Measurements from ENCODE around the gene PRM3.

PRM3 gene, protein sequence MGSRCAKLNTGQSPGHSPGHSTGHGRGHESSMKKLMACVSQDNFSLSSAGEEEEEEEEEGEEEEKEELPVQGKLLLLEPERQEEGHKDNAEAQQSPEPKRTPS

GRCh38 chr16:11272921-11273720 is at the start of gene PRM3:
TSS of gene PRM3 (minus strand) at chr16:11273629. CDS start at chr16:11273595, 34 bp downstream.
- no peak for DNase-seq

DNA sequence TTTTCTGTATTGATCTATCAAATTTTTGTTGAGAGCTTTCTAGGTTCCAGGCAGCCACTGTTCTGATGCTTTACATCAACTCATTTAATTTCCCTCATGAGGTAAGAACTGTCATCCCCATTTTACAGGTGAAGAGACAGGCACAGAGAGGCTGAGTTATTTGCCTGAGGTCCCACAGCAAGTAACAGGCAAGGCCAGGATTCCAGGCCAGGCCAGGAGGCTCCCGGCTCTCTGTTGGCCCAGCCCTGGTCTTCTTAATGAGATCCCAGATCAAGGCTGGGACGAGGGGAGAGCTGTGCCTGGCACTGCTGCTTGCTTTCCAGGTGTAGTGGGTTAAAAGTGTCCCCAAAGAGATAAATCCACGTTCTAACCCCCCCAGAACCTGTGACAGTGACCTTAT is 49.4 kb upstream of the PRM3 start:
- DNase-seq = no peak

GRCh38 chr16:11321662-11322061 is 48.2 kb upstream of the PRM3 start:
- no peak for DNase-seq

- no peak for DNase-seq
Measured at GRCh38 chr16:11320170-11320569, 46.7 kb upstream of the PRM3 start.

GRCh38 chr16:11319529-11320146 is 46.2 kb upstream of the PRM3 start:
- DNase-seq = no peak

GRCh38 chr16:11318817-11319216 is 45.4 kb upstream of the PRM3 start:
- DNase-seq = no peak

GRCh38 chr16:11316331-11317015 is 43.0 kb upstream of the PRM3 start:
- no peak for DNase-seq

DNA sequence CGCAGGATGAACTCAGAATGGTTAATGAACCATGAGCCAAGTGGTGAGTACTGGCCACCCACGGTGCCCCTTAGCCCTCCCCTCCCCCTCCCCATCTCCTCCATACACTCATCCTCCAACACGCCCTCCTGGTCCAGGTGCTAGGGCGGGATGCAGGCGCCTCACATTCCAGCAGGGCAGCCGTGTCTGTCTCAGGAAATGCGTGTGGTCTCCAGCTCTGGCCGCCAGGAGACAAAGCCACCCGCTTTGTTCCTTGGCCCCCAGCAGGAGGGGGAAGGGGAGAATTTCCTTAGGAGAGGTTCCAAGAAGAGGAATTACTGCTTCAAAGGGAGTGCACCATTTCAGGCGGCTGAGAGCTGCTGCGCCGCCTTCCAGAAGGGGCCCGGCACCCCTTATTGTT is 42.1 kb upstream of the PRM3 start:
- no peak for DNase-seq

GRCh38 chr16:11314309-11314894 is 41.0 kb upstream of the PRM3 start:
- no peak for DNase-seq

- DNase-seq = no peak
Measured at GRCh38 chr16:11313493-11314308, 40.3 kb upstream of the PRM3 start.

- no peak for DNase-seq
Measured at GRCh38 chr16:11312718-11313492, 39.5 kb upstream of the PRM3 start.

DNA sequence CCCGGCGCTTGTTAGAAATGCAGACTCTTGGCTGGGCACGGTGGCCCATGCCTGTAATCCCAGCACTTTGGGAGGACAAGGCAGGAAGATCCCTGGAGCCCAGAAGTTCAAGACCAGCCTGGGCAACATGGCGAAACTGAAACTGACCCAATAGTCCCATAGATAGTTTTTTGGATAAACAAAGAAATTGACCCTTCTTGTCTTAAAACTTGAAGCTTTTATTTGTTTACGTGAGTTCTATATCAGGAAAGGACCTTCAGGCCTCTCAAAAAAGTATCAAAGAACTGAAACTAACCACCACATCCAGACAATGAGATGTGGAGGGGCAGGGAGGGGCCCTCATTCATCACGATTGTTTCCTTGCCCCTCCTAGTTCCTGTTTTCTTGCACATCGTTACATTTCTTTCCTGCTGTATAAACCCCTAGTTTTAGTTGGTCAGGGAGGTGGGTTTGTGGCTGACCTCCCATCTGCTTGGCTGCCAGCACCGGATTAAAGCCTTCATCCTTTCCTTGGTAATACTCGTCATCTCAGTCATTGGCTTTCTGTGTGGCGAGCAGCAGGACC is 37.6 kb upstream of the PRM3 start:
- peak; percentile 36 for DNase-seq

DNA sequence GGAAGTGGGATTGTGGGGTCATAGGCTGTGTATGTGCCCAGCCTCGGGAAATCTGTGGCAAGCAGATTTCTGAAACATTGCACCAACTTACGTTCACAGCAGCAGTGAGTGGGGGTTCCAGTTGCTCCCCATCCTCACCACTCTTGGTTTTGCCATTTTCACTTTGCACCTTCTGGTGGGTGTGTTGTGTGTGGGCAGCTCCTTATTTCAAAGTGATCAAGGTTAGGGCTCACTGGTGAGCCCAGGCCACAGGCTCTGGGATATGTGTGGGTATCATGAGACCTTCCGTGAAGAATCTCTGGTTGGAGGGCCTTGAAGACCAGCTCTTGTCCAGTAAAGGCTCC is 37.2 kb upstream of the PRM3 start:
- no peak for DNase-seq

GRCh38 chr16:11309895-11310633 is 36.6 kb upstream of the PRM3 start:
- DNase-seq = no peak

DNA sequence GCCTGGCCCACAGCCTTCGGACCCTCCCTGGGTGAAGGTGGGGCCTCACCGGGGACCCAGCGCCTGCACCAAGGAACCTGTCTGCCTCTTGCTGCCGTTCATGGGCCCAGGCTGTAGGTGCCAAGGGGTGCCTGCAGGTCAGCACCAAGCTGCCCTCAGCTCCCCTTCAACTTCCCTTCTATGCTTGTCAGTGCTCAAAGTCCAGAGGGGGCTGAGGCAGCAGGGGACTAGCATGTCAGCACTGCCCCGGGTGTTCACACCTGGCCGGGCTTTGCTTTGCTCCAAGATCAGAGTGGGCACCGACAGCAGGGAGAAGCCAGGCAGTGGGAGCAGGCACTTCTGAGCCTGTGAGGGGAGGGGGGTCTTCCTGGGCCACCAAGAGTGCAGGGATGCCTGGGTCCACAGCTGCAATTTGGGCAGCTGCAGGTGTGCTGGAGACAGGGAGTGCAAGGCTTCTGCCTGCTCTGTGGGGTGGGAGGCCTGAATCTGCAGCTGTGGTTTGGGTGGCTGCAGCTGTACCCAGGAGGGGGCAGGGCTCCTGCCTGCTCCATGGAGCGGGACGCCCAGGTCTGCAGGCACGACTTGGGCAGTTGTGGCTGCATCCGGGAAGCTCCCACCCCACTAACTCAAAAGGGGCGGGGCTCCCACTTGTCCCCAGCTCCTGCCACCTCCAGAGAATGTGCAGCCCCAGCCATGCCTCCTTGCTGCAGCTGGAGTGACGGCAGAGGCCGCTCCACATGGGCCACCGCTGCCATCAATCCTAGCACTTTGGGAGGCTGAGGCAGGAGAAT is 35.3 kb upstream of the PRM3 start:
- DNase-seq = no peak

- DNase-seq = no peak
Measured at GRCh38 chr16:11307639-11308492, 34.4 kb upstream of the PRM3 start.

DNA sequence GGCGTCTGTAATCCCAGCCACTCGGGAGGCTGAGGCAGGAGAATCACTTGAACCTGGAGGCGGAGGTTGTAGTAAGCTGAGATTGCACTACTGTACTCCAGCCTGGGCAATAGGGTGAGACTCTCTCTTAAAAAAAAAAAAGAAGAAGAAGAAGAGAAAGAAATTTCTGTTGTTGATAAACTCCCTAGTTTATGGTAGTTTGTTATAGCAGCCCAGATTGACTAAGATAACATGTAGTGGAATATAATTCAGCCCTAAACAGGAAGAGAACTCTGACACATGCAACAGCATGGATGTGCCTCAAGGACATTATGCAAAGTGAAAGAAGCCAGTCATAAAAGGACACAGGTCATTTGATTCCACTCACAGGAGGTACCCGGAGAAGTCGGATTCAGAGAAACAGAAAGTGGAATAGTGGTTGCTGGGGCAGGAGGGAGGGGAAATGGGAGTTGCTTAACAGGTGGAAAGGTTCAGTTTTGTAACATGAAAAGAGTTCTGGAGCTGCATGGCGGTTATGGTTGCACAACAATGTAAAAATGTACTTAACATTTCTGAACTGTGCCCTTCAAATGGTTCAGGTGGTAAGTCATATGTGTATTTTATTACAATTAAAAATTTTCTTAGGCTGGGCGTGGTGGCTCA is 33.7 kb upstream of the PRM3 start:
- DNase-seq = peak; percentile 93

GRCh38 chr16:11306381-11306780 is 33.0 kb upstream of the PRM3 start:
- no peak for DNase-seq

All from GF-D8 (cell line).